Osteocyte (in vitro differentiated cells): ENCODE measurements around the gene CYB561D2. TPM values are rescaled to one million over a fixed set of nuclear protein-coding genes. Genes with fewer than 3 reads are reported as not detected.

Experiments
- DNase-seq: peaks from one replicate; pipeline ENCODE4 v3.0.0; 2021; ENCODE audit warnings: mixed read lengths; ENCODE audit not compliant: unreplicated experiment; ENCODE audit errors: extremely low spot score
- H3K27ac Mint-ChIP-seq: one replicate; pipeline ENCODE4 v1.8.0; 2021; ENCODE audit warnings: mild to moderate bottlenecking, mixed read lengths; ENCODE audit not compliant: unreplicated experiment
- H3K27me3 Mint-ChIP-seq: one replicate; pipeline ENCODE4 v1.8.0; 2021; ENCODE audit warnings: mixed read lengths; ENCODE audit not compliant: unreplicated experiment
- H3K36me3 Mint-ChIP-seq: one replicate; pipeline ENCODE4 v1.8.0; 2021; ENCODE audit warnings: mixed read lengths; ENCODE audit not compliant: unreplicated experiment
- H3K4me1 Mint-ChIP-seq: one replicate; pipeline ENCODE4 v1.8.0; 2021; ENCODE audit warnings: mixed read lengths; ENCODE audit not compliant: unreplicated experiment
- H3K4me3 Mint-ChIP-seq: one replicate; pipeline ENCODE4 v1.8.0; 2021; ENCODE audit warnings: mild to moderate bottlenecking, moderate library complexity, mixed read lengths; ENCODE audit not compliant: unreplicated experiment
- H3K9me3 Mint-ChIP-seq: one replicate; pipeline ENCODE4 v1.8.0; 2021; ENCODE audit warnings: mixed read lengths; ENCODE audit not compliant: unreplicated experiment
- CTCF ChIP-seq: fragments of 200-600 bp; sonication (generic); IDR thresholded peaks from 2 replicates; pipeline ENCODE4 v1.5.0; 2021; ENCODE audit warnings: antibody characterized with exemption, mild to moderate bottlenecking, moderate library complexity
- total RNA-seq: library from RNA; stranded (reverse); gene quantifications from 2 replicates; pipeline ENCODE4 v1.2.1, GENCODE V29; 2021

The CYB561D2 gene
- total RNA-seq, 1 donor from 2014 or later: 17.2 TPM

- no peak for DNase-seq
Measured at GRCh38 chr3:50339485-50340146, 11.0 kb upstream of the CYB561D2 start.

GRCh38 chr3:50340147-50340447, 10.6 kb upstream of the CYB561D2 start:
- Mint-ChIP-seq H3K9me3 (no peaks in the 10 kb centered on the region), H3K27me3 (no peaks in the 10 kb centered on the region), H3K4me3 (peak overlapping the region; percentile 10), H3K36me3 (no peaks in the 10 kb centered on the region), H3K4me1 (peaks cover 41% of the 10 kb centered on the region), H3K27ac (no peak overlapping the region)
- DNase-seq: no peak
- TF ChIP-seq CTCF: no peak

More at GRCh38 chr3:50339485-50340146, 11.0 kb upstream of the CYB561D2 start:
- Mint-ChIP-seq H3K27me3 (no peaks in the 10 kb centered on the region), H3K36me3 (no peaks in the 10 kb centered on the region), H3K4me3 (peak overlapping the region; percentile 87), H3K27ac (peak overlapping the region; percentile 73), H3K9me3 (no peaks in the 10 kb centered on the region), H3K4me1 (peaks cover 44% of the 10 kb centered on the region)
- TF ChIP-seq CTCF: no peak

GRCh38 chr3:50340448-50341329, 10.0 kb upstream of the CYB561D2 start, which contains the start of gene RASSF1:
RASSF1 (minus strand) TSS chr3:50340836; CDS start chr3:50340805, 31 bp downstream.
- peak within 1 kb of the TSS; percentile 87 for H3K4me3 Mint-ChIP-seq
- H3K27ac Mint-ChIP-seq: peak within 1 kb of the TSS; percentile 73
- H3K4me1 Mint-ChIP-seq: peaks cover 35% of the 10 kb centered on the region
- no peaks in the 10 kb centered on the region for H3K27me3 Mint-ChIP-seq
- no peak for TF ChIP-seq CTCF
- no peaks in the 10 kb centered on the region for H3K36me3 Mint-ChIP-seq
- DNase-seq: no peak
- H3K9me3 Mint-ChIP-seq: no peaks in the 10 kb centered on the region

GRCh38 chr3:50341537-50341936, 9.1 kb upstream of the CYB561D2 start:
- no peak overlapping the region for H3K27ac Mint-ChIP-seq
- H3K9me3 Mint-ChIP-seq: no peaks in the 10 kb centered on the region
- H3K4me1 Mint-ChIP-seq: peaks cover 30% of the 10 kb centered on the region
- no peak for TF ChIP-seq CTCF
- H3K36me3 Mint-ChIP-seq: no peaks in the 10 kb centered on the region
- H3K27me3 Mint-ChIP-seq: no peaks in the 10 kb centered on the region
- no peak for DNase-seq
- no peak overlapping the region for H3K4me3 Mint-ChIP-seq

GRCh38 chr3:50341996-50342650, 8.5 kb upstream of the CYB561D2 start:
- no peaks in the 10 kb centered on the region for H3K36me3 Mint-ChIP-seq
- H3K9me3 Mint-ChIP-seq: no peaks in the 10 kb centered on the region
- no peak for DNase-seq
- no peak overlapping the region for H3K4me3 Mint-ChIP-seq
- no peak for TF ChIP-seq CTCF
- H3K4me1 Mint-ChIP-seq: peaks cover 30% of the 10 kb centered on the region
- no peaks in the 10 kb centered on the region for H3K27me3 Mint-ChIP-seq
- no peak overlapping the region for H3K27ac Mint-ChIP-seq
